HepG2 (cell line): Measurements from ENCODE around the gene DNAJC5. TPM values are rescaled to one million over a fixed set of nuclear protein-coding genes. Genes with fewer than 3 reads are reported as not detected.

Experiments used
- ADNP ChIP-seq: sonication (generic); formaldehyde crosslinking; IDR thresholded peaks from 2 replicates; pipeline ENCODE4 v1.4.0; 2020; ENCODE audit warnings: missing genetic modification reagents
- AKNA ChIP-seq: sonication (generic); formaldehyde crosslinking; IDR thresholded peaks from 2 replicates; pipeline ENCODE4 v1.4.0; 2020; ENCODE audit warnings: missing genetic modification reagents, borderline replicate concordance
- ATAD3A ChIP-seq: sonication (generic); formaldehyde crosslinking; IDR thresholded peaks from 2 replicates; pipeline ENCODE4 v1.4.0; 2020; ENCODE audit warnings: missing genetic modification reagents
- CBX1 ChIP-seq: IDR thresholded peaks from one replicate; pipeline ENCODE4 v1.6.1; 2016; ENCODE audit warnings: antibody characterized with exemption, low read depth
- CENPT ChIP-seq: sonication (generic); formaldehyde crosslinking; IDR thresholded peaks from 2 replicates; pipeline ENCODE4 v1.8.0; 2022; ENCODE audit warnings: low read depth, mild to moderate bottlenecking, moderate library complexity, missing genetic modification reagents
- DZIP1 ChIP-seq: sonication (generic); formaldehyde crosslinking; IDR thresholded peaks from 2 replicates; pipeline ENCODE4 v1.5.0; 2020; ENCODE audit warnings: mild to moderate bottlenecking, missing genetic modification reagents
- NR2F6 ChIP-seq, 2 experiments: IDR thresholded peaks; 2 replicates each; pipeline ENCODE4 v1.6.1; 2016; ENCODE audit warnings: antibody characterized with exemption in 1 of 2, mild to moderate bottlenecking in 1 of 2
- SNAPC2 ChIP-seq: sonication (generic); formaldehyde crosslinking; IDR thresholded peaks from 2 replicates; pipeline ENCODE4 v1.8.1; 2022; ENCODE audit warnings: mild to moderate bottlenecking, missing genetic modification reagents
- SOX5 ChIP-seq: IDR thresholded peaks from 2 replicates; pipeline ENCODE4 v1.6.1; 2016; ENCODE audit warnings: borderline replicate concordance
- SP4 ChIP-seq: sonication (generic); formaldehyde crosslinking; IDR thresholded peaks from 2 replicates; pipeline ENCODE4 v1.8.1; 2023; ENCODE audit warnings: mild to moderate bottlenecking, missing genetic modification reagents
- U2AF1 ChIP-seq: fragments of 200-400 bp; formaldehyde crosslinking; optimal IDR thresholded peaks from 2 replicates; pipeline ENCODE3; 2017; ENCODE audit warnings: mild to moderate bottlenecking, low read depth, low read length
- ZBTB14 ChIP-seq: sonication (generic); formaldehyde crosslinking; IDR thresholded peaks from 2 replicates; pipeline ENCODE4 v1.4.0; 2020; ENCODE audit warnings: missing genetic modification reagents
- ZKSCAN5 ChIP-seq: sonication (generic); formaldehyde crosslinking; IDR thresholded peaks from 2 replicates; pipeline ENCODE4 v1.5.1; 2020; ENCODE audit warnings: mild to moderate bottlenecking, missing genetic modification reagents
- ZNF10 ChIP-seq: sonication (generic); formaldehyde crosslinking; IDR thresholded peaks from 2 replicates; pipeline ENCODE4 v1.4.0; 2020; ENCODE audit warnings: mild to moderate bottlenecking, low read depth, missing genetic modification reagents, borderline replicate concordance
- ZNF101 ChIP-seq: sonication (generic); formaldehyde crosslinking; IDR thresholded peaks from 2 replicates; pipeline ENCODE4 v1.4.0; 2020; ENCODE audit warnings: mild to moderate bottlenecking, low read depth, missing genetic modification reagents, borderline replicate concordance
- ZNF549 ChIP-seq: sonication (generic); formaldehyde crosslinking; IDR thresholded peaks from 2 replicates; pipeline ENCODE4 v1.5.0; 2020; ENCODE audit warnings: missing genetic modification reagents
- ZNF598 ChIP-seq: sonication (generic); formaldehyde crosslinking; IDR thresholded peaks from 2 replicates; pipeline ENCODE4 v1.5.1; 2020; ENCODE audit warnings: mild to moderate bottlenecking, missing genetic modification reagents, borderline replicate concordance
- ZXDC ChIP-seq: sonication (generic); formaldehyde crosslinking; IDR thresholded peaks from 2 replicates; pipeline ENCODE4 v1.5.0; 2020; ENCODE audit warnings: mild to moderate bottlenecking, missing genetic modification reagents
- polyA plus RNA-seq, 8 experiments: library from polyadenylated mRNA; depleted of rRNA in 3 of 8; stranded (reverse) in 7 of 8; unstranded in 1 of 8; fragments of >200 nt; fragmentation: Illumina TruSeq in 4 of 8; extraction: Trizol in 4 of 8; gene quantifications; 2 replicates each; pipeline versions ENCODE4 v1.2.1 to v1.2.3, GENCODE V29; 2011 to 2016; ENCODE audit warnings: low read depth in 4 of 8, missing spikeins in 1 of 8, mixed read lengths in 1 of 8; ENCODE audit not compliant: insufficient read depth in 1 of 8
- total RNA-seq, 5 experiments: library from RNA; depleted of rRNA; stranded (reverse); fragments of >200 nt; fragmentation: Illumina TruSeq; extraction: Trizol; gene quantifications; 2 replicates each; pipeline ENCODE4 v1.2.3, GENCODE V29; 2016; ENCODE audit warnings: low read depth in 1 of 5

DNAJC5 gene
- total and polyA plus RNA-seq, 2 of the 13 experiments (the other 11 are each of a cell fraction or from before 2014, with no cell fraction given), result 42.8 to 64.5 TPM

- TF ChIP-seq ZXDC (CRISPR knock-in tag) (no peak; the same call in 1 of the 2 replicates), SP4 (peak; percentile 91), ADNP (CRISPR knock-in tag) (no peak), ZNF598 (CRISPR knock-in tag) (peak; percentile 81; the same call in 1 of the 2 replicates), SOX5 (peak; percentile 53; the same call in 1 of the 2 replicates), ZBTB14 (CRISPR knock-in tag) (no peak), ZNF549 (CRISPR knock-in tag) (no peak), AKNA (CRISPR knock-in tag) (no peak), ATAD3A (CRISPR knock-in tag) (no peak), ZNF10 (CRISPR knock-in tag) (no peak), SNAPC2 (CRISPR knock-in tag) (no peak), ZNF101 (CRISPR knock-in tag) (no peak), NR2F6 (IDR thresholded peaks at IDR 0.05) (peak; percentile 46; the same call in 1 of the 2 replicates), NR2F6 (CRISPR knock-in tag; IDR thresholded peaks at IDR 0.05) (peak; percentile 30; the same call in 1 of the 2 replicates), CBX1 (no peak), CENPT (CRISPR knock-in tag) (0 out of 2 replicates have a peak, but pooled peaks have one; percentile 28), ZKSCAN5 (CRISPR knock-in tag) (no peak; the same call in 1 of the 2 replicates), U2AF1 (peak; percentile 30), DZIP1 (peak; percentile 64; the same call in 1 of the 2 replicates)
These were observed 62.2 kb downstream of the DNAJC5 start (continued) for GRCh38 chr20:63957004-63957689.
